SK-N-SH (cell line): Measurements from ENCODE around the gene SPAG6. TPM values are rescaled to one million over a fixed set of nuclear protein-coding genes. Genes with fewer than 3 reads are reported as not detected.

Experiments used
- CTCF ChIA-PET: fragments of 300-600, 350-600 bp; formaldehyde crosslinking; extraction: SDS; loops from one replicate; lab custom pipeline; 2021; lab: Yijun Ruan, JAX
- POLR2A ChIA-PET: fragments of 350-600 bp; sonication (Branson Sonifier 250); formaldehyde crosslinking; extraction: SDS; loops from one replicate; lab custom pipeline; 2020; ENCODE audit warnings: antibody characterized with exemption, inconsistent platforms; lab: Yijun Ruan, JAX
- DNase-seq: peaks from one replicate; pipeline ENCODE4 v3.0.0; 2012
- H2AFZ ChIP-seq: fragments of 200-600 bp; sonication (generic); 2 replicates; pipeline ENCODE4 v1.8.1; 2016; ENCODE audit warnings: antibody characterized with exemption, mild to moderate bottlenecking, low read depth
- H3F3A ChIP-seq: fragments of 200-600 bp; sonication (generic); replicated peaks from 2 replicates; pipeline ENCODE3; 2016; ENCODE audit warnings: antibody characterized with exemption, mild to moderate bottlenecking; ENCODE audit not compliant: insufficient read depth
- H3K27ac ChIP-seq, 2 experiments: fragments of 200-500 bp in 1 of 2; fragments of 200-600 bp in 1 of 2; sonication (Bioruptor generic) in 1 of 2; sonication (generic), shearing (Covaris generic) in 1 of 2; 2 replicates each; pipeline versions ENCODE4 v1.5.1 to v1.6.1; 2014 to 2016; ENCODE audit warnings: low read depth in 2 of 2, inconsistent platforms in 1 of 2, low read length in 1 of 2, mild to moderate bottlenecking in 1 of 2, mixed read lengths in 1 of 2
- H3K27me3 ChIP-seq: fragments of 200-600 bp; sonication (generic), shearing (Covaris generic); 2 replicates; pipeline ENCODE4 v1.6.1; 2016; ENCODE audit warnings: mixed run types; ENCODE audit not compliant: insufficient read depth
- H3K36me3 ChIP-seq, 2 experiments: fragments of 200-500 bp in 1 of 2; fragments of 200-600 bp in 1 of 2; sonication (Bioruptor generic) in 1 of 2; sonication (generic) in 1 of 2; replicated peaks in 1 of 2; 2 replicates each; pipeline versions ENCODE3 to v1.5.1; 2014 to 2016; ENCODE audit warnings: low read length in 1 of 2, mild to moderate bottlenecking in 1 of 2; ENCODE audit not compliant: insufficient read depth in 2 of 2, control insufficient read depth in 1 of 2
- H3K4me1 ChIP-seq, 2 experiments: fragments of 200-500 bp in 1 of 2; fragments of 200-600 bp in 1 of 2; sonication (Bioruptor generic) in 1 of 2; sonication (generic), shearing (Covaris generic) in 1 of 2; 2 replicates each; pipeline versions ENCODE4 v1.5.1 to v1.6.1; 2014 to 2016; ENCODE audit warnings: low read depth in 1 of 2, low read length in 1 of 2, mixed run types in 1 of 2; ENCODE audit not compliant: insufficient read depth in 2 of 2, control insufficient read depth in 1 of 2
- H3K4me2 ChIP-seq: fragments of 200-600 bp; sonication (generic), shearing (Covaris generic); 2 replicates; pipeline ENCODE4 v1.6.1; 2017; ENCODE audit warnings: mixed run types
- H3K4me3 ChIP-seq, 2 experiments: fragments of 200-500 bp in 1 of 2; fragments of 200-600 bp in 1 of 2; sonication (Bioruptor generic) in 1 of 2; sonication (generic), shearing (Covaris generic) in 1 of 2; 2 replicates each; pipeline versions ENCODE4 v1.5.1 to v1.8.1; 2014 to 2016; ENCODE audit warnings: low read depth in 2 of 2, inconsistent platforms in 1 of 2, low read length in 1 of 2, mild to moderate bottlenecking in 1 of 2, mixed read lengths in 1 of 2, moderate library complexity in 1 of 2
- H3K79me2 ChIP-seq: fragments of 200-600 bp; sonication (generic); 2 replicates; pipeline ENCODE4 v1.8.1; 2017; ENCODE audit warnings: mild to moderate bottlenecking; ENCODE audit not compliant: insufficient read depth
- H3K9ac ChIP-seq: fragments of 200-600 bp; sonication (generic); 2 replicates; pipeline ENCODE4 v1.6.1; 2017; ENCODE audit warnings: mixed run types
- H3K9me2 ChIP-seq: fragments of 200-600 bp; sonication (generic); 2 replicates; pipeline ENCODE4 v1.6.1; 2017; ENCODE audit warnings: mixed run types
- H3K9me3 ChIP-seq: fragments of 200-600 bp; sonication (generic); 2 replicates; pipeline ENCODE4 v1.6.1; 2017; ENCODE audit warnings: mixed run types, mild to moderate bottlenecking, moderate library complexity
- H4K20me1 ChIP-seq: fragments of 200-600 bp; sonication (generic); 2 replicates; pipeline ENCODE4 v1.6.1; 2017; ENCODE audit warnings: mild to moderate bottlenecking, mixed run types; ENCODE audit not compliant: insufficient read depth
- CHD2 ChIP-seq: fragments of 150-350 bp; IDR thresholded peaks from 2 replicates; pipeline ENCODE4 v1.6.1; 2018; ENCODE audit warnings: low read length; ENCODE audit not compliant: partially characterized antibody
- ELF1 ChIP-seq: IDR thresholded peaks from 2 replicates; pipeline ENCODE4 v1.4.0; 2012
- EP300 ChIP-seq, 2 experiments: IDR thresholded peaks; 2 replicates each; pipeline versions ENCODE4 v1.4.0 to v1.6.1; 2012; ENCODE audit warnings: borderline replicate concordance in 1 of 2, low read depth in 1 of 2, low read length in 1 of 2
- FOXM1 ChIP-seq: IDR thresholded peaks from 2 replicates; pipeline ENCODE4 v1.4.0; 2012; ENCODE audit warnings: low read depth, mild to moderate bottlenecking
- GATA2 ChIP-seq: sonication (generic); formaldehyde crosslinking; IDR thresholded peaks from 2 replicates; pipeline ENCODE4 v1.5.0; 2020; ENCODE audit warnings: mild to moderate bottlenecking, missing genetic modification reagents
- MAX ChIP-seq: IDR thresholded peaks from 2 replicates; pipeline ENCODE4 v1.4.0; 2012; ENCODE audit warnings: low read depth
- MEF2A ChIP-seq: IDR thresholded peaks from 2 replicates; pipeline ENCODE4 v1.4.0; 2012; ENCODE audit warnings: low read depth, borderline replicate concordance
- MXI1 ChIP-seq: IDR thresholded peaks from 2 replicates; pipeline ENCODE4 v1.6.1; 2012; ENCODE audit warnings: mild to moderate bottlenecking, low read depth, low read length, improper control_type of control experiment
- NFIC ChIP-seq: IDR thresholded peaks from 2 replicates; pipeline ENCODE4 v1.4.0; 2012; ENCODE audit warnings: borderline replicate concordance
- RAD21 ChIP-seq: IDR thresholded peaks from 2 replicates; pipeline ENCODE4 v1.6.1; 2012; ENCODE audit warnings: mild to moderate bottlenecking, low read length
- SMC3 ChIP-seq: IDR thresholded peaks from 2 replicates; pipeline ENCODE4 v1.6.1; 2012; ENCODE audit warnings: low read depth, low read length, improper control_type of control experiment
- USF1 ChIP-seq: IDR thresholded peaks from 2 replicates; pipeline ENCODE4 v1.4.0; 2012; ENCODE audit warnings: low read depth, borderline replicate concordance
- YY1 ChIP-seq: IDR thresholded peaks from 2 replicates; pipeline ENCODE4 v1.4.0; 2012; ENCODE audit warnings: low read depth, mild to moderate bottlenecking
- WGBS: methylation state at CpG from one replicate; pipeline ENCODE4 v1.1.6; 2017; ENCODE audit warnings: low lambda C conversion rate; 5-methylcytosine and 5-hydroxymethylcytosine counted together
- polyA plus RNA-seq, 3 experiments: library from polyadenylated mRNA; depleted of rRNA; stranded (reverse); fragments of >200 nt; gene quantifications; 2 replicates each; pipeline ENCODE4 v1.2.3, GENCODE V29; 2012

SPAG6 gene
- polyA plus RNA-seq, 1 of the 3 experiments (the other 2 are of a cell fraction), result 0.77 TPM

GRCh38 chr10:22437620-22438588 is 92.6 kb downstream of the SPAG6 start:
- POLR2A ChIA-PET, result no interaction called here
- H3K9ac ChIP-seq, result peak overlapping the region; percentile 55; the same call in 1 of the 2 replicates
- peaks cover 12 to 14% of the 10 kb centered on the region in 2 experiments for H3K4me1 ChIP-seq
- H3F3A ChIP-seq, result peaks cover 14% of the 10 kb centered on the region
- H4K20me1 ChIP-seq, result no peaks in the 10 kb centered on the region
- no peaks in the 10 kb centered on the region for H3K9me3 ChIP-seq
- peak overlapping the region; percentile 55; the same call in 1 of the 2 replicates for H3K4me2 ChIP-seq
- no peaks in the 10 kb centered on the region for H3K36me3 ChIP-seq
- H3K9me2 ChIP-seq, result no peaks in the 10 kb centered on the region
- 0 out of 4 replicates have a peak overlapping the region, but pooled peaks of 1 of the 2 experiments have one; percentile 25 for H3K27ac ChIP-seq
- H3K27me3 ChIP-seq, result no peaks in the 10 kb centered on the region
- peak overlapping the region; percentile 41 to 51 for H3K4me3 ChIP-seq
- TF ChIP-seq MXI1 (no peak), MAX (no peak), GATA2 (CRISPR knock-in tag) (0 out of 2 replicates have a peak, but pooled peaks have one; percentile 17)
- WGBS, result 66% methylated on average over 27 of the region's 27 CpGs
- H2AFZ ChIP-seq, result peak overlapping the region; percentile 55
- CTCF ChIA-PET, result interaction anchor here (1.3 to 2.5 kb wide), 4 partner anchors 8 to 552 kb away, joined by 3 to 8 read pairs (median 3); no protein-coding TSS in a partner anchor
- DNase-seq, result peak; percentile 45
- no peaks in the 10 kb centered on the region for H3K79me2 ChIP-seq

- Histone ChIP-seq H2AFZ (no peak overlapping the region), H3K4me2 (no peak overlapping the region), H3K9me2 (no peaks in the 10 kb centered on the region), H3K9ac (no peak overlapping the region), H3F3A (peaks cover 11% of the 10 kb centered on the region), H3K79me2 (no peaks in the 10 kb centered on the region), H3K27me3 (no peaks in the 10 kb centered on the region), H3K4me3 (no peak overlapping the region), H4K20me1 (no peaks in the 10 kb centered on the region), H3K4me1 (peaks cover 12 to 15% of the 10 kb centered on the region in 2 experiments), H3K9me3 (no peaks in the 10 kb centered on the region), H3K27ac (no peak overlapping the region), H3K36me3 (no peaks in the 10 kb centered on the region)
- no peak for TF ChIP-seq RAD21
- no peak for TF ChIP-seq CHD2
- no peak for TF ChIP-seq FOXM1
- TF ChIP-seq SMC3, result no peak
- TF ChIP-seq YY1, result no peak
- no peak for TF ChIP-seq MEF2A
- no peak for TF ChIP-seq EP300 (IDR thresholded peaks at IDR 0.05; ENCODE audit: borderline replicate concordance in 1 of 2, low read depth in 1 of 2, low read length in 1 of 2)
- TF ChIP-seq MXI1, result no peak
- no peak for TF ChIP-seq USF1
- TF ChIP-seq ELF1, result no peak
- no peak for TF ChIP-seq NFIC
- POLR2A ChIA-PET, result no interaction called here
- DNase-seq, result no peak
- CTCF ChIA-PET, result interaction anchor here (1.3 to 2.5 kb wide), 4 partner anchors 9 to 551 kb away, joined by 3 to 8 read pairs (median 3); no protein-coding TSS in a partner anchor
- 94% methylated on average over 4 of the region's 4 CpGs for WGBS
Observed at GRCh38 chr10:22438711-22439110, 93.4 kb downstream of the SPAG6 start.
